Memory B cell (primary cell): ENCODE measurements around the gene S100A1.
A peak's percentile ranks its signal among the peaks of the same experiment; 100 is the strongest.
"Not testable (repeated sequence)": the region's sequence is repeated elsewhere in the genome, so short reads cannot be mapped to it uniquely, and the experiment has no call there.

Experiments
- ATAC-seq: fragments of 150-1000 bp; cut with Tn5 transposase; 2 replicates; pipeline ENCODE4 v1.10.0; 2021; ENCODE audit warnings: low read depth, mild to moderate bottlenecking, moderate library complexity
- DNase-seq, 2 donors: peaks; one replicate each; pipeline ENCODE4 v3.0.0; 2022; ENCODE audit warnings: low spot score in 2 of 2
- H3K27ac Mint-ChIP-seq: one replicate; pipeline ENCODE4 v1.8.0; 2022; ENCODE audit warnings: mild to moderate bottlenecking, moderate library complexity, mixed read lengths
- H3K27me3 Mint-ChIP-seq: one replicate; pipeline ENCODE4 v1.8.0; 2022; ENCODE audit warnings: mixed read lengths
- H3K36me3 Mint-ChIP-seq: one replicate; pipeline ENCODE4 v1.8.0; 2022; ENCODE audit warnings: mild to moderate bottlenecking, mixed read lengths
- H3K4me1 Mint-ChIP-seq: one replicate; pipeline ENCODE4 v1.8.0; 2022; ENCODE audit warnings: mixed read lengths
- H3K4me3 Mint-ChIP-seq: one replicate; pipeline ENCODE4 v1.8.0; 2022; ENCODE audit warnings: mild to moderate bottlenecking, moderate library complexity, mixed read lengths
- H3K9me3 Mint-ChIP-seq: one replicate; pipeline ENCODE4 v1.8.0; 2022; ENCODE audit warnings: mixed read lengths

Gene S100A1

DNA sequence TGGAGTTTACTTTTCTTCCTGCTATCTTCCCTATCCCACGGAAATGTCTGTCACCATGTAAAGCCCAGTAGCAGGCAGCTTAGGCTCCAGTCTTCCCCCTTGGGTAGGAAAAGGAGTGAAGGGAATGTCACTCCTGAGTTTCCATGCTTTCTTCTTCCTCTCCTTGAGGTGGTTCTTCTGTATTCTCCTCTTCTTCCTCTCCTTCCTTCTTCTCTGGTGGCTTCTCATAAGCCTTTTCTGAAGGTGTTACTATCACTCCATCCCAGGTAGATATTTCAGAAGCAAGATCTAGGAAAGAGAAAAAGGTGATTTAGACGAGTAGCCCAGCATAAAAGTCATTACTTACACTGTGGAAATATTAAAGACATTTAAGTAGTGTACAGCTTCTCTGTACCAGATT is 34.0 kb downstream of the S100A1 start:
- DNase-seq = no peak
- Mint-ChIP-seq H3K27ac (no peak overlapping the region), H3K4me1 (peaks cover 2% of the 10 kb centered on the region), H3K9me3 (no peaks in the 10 kb centered on the region), H3K27me3 (no peaks in the 10 kb centered on the region), H3K36me3 (peaks cover 17% of the 10 kb centered on the region), H3K4me3 (no peak overlapping the region)
- no peak for ATAC-seq

DNA sequence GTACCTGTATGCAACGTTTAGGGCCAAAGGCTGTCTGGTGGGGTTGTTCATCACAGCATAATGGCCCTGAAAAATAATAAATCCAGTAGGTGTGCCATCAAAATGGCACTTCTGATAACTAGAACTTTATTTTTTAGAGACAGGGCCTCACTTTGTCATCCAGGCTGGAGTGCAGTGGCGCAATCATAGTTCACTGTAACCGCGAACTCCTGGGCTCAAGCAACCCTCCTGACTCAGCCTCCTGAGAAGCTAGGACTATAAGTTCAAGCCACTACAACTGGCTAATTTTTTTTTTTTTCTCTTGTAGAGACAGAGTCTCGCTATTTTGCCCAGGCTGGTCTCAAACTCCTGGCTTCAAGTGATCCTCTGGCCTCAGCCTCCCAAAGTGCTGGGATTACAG is 35.0 kb downstream of the S100A1 start:
- DNase-seq = no peak
- ATAC-seq = no peak
- H3K27ac Mint-ChIP-seq = no peak overlapping the region
- H3K4me1 Mint-ChIP-seq = peaks cover 4% of the 10 kb centered on the region
- H3K36me3 Mint-ChIP-seq = peaks cover 25% of the 10 kb centered on the region
- no peak overlapping the region for H3K4me3 Mint-ChIP-seq
- no peaks in the 10 kb centered on the region for H3K27me3 Mint-ChIP-seq
- H3K9me3 Mint-ChIP-seq = no peaks in the 10 kb centered on the region

DNA sequence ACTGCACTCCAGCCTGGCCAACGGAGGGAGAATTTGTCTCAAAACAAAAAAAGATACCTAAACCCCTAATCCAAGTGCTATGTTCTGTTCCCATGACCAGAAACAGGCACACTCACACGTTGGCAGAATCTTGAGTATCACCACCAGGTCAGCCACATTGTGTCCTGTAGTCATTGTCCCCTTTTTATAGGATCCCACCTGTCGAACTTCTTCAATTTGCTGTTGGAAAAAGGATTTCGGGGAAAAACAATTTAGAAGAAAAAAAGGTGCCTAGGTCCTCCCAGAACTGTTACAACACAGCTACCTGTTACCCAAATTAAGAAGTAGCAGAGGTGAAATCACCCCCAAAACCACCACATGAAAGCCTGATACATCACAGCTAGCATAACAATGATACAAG is 39.2 kb downstream of the S100A1 start:
- Mint-ChIP-seq H3K9me3 (no peaks in the 10 kb centered on the region), H3K27me3 (no peaks in the 10 kb centered on the region), H3K27ac (no peak overlapping the region), H3K4me1 (peaks cover 15% of the 10 kb centered on the region), H3K4me3 (no peak overlapping the region), H3K36me3 (peaks cover 28% of the 10 kb centered on the region)
- DNase-seq (no peak), ATAC-seq (no peak)

DNA sequence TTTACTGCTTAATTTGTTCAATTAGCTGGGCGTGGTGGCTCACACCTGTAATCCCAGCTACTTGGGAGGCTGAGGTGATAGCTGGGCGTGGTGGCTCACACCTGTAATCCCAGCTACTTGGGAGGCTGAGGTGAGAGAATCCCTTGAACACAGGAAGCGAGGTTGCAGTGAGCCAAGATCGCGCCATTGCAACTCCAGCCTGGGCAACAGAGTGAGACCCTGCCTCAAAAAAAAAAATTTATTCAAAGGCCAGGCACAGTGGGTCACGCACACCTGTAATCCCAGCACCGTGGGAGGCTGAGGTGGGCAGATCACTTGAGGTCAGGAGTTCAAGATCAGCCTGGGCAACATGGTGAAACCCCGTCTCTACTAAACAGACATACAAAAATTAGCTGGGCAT is 40.4 kb downstream of the S100A1 start:
- H3K9me3 Mint-ChIP-seq, H3K27ac Mint-ChIP-seq, ATAC-seq, DNase-seq, H3K4me3 Mint-ChIP-seq, H3K27me3 Mint-ChIP-seq: not testable (repeated sequence)
- Mint-ChIP-seq H3K4me1 (peaks cover 15% of the 10 kb centered on the region), H3K36me3 (peaks cover 28% of the 10 kb centered on the region)

DNA sequence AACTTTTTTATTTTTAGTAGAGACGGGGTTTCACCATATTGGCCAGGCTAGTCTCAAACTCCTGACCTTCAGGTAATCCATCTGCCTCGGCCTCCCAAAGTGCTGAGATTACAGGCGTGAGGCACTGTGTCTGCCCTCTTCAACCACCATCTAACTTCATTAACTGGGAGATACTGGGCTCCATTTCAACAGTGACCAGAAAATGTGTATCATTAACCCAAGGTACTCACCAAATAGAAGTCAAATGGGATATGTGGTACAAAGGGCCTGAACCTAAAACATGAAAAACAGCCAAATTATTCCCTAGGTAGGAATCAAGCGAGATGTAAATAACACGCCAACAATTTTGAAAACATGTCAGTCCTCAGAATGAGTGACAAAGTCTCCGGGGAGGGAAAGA is 41.4 kb downstream of the S100A1 start:
- Mint-ChIP-seq H3K4me1 (peaks cover 15% of the 10 kb centered on the region), H3K4me3 (no peak overlapping the region), H3K36me3 (peaks cover 22% of the 10 kb centered on the region), H3K27ac (no peak overlapping the region), H3K9me3 (no peaks in the 10 kb centered on the region), H3K27me3 (no peaks in the 10 kb centered on the region)
- no peak for ATAC-seq
- no peak for DNase-seq

DNA sequence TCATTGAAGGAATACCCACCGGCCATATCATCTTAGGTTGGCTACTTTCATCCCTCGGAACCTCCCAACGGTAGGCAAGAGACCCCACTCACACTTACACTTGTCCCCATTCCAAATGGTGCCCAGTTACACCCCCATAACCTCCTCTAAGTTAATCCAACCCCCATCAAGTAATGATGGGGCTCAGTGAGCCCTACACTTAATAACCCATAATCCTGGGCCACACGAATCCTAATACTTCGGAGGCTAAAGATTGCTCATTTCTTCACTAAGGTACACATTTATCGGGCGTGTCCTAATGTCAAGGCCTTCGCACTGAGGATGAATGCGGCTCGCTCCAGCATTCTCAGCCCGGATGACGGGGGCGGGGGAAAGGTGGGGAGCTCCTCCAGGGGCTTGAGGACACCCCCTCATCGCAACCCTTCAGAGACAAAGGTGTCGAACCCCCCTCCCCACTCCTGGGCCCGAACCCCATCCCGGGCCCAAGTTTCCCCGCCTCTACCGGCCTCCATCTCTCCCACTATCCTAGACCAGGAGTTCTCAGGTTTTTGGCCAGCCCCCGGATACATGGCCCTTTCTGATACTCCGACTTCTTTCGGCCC is 42.1 kb downstream of the S100A1 start:
- Mint-ChIP-seq H3K4me1 (peaks cover 15% of the 10 kb centered on the region), H3K9me3 (no peaks in the 10 kb centered on the region), H3K4me3 (no peak overlapping the region), H3K27ac (no peak overlapping the region), H3K27me3 (no peaks in the 10 kb centered on the region), H3K36me3 (peaks cover 15% of the 10 kb centered on the region)
- DNase-seq = no peak
- ATAC-seq = peak; percentile 0

DNA sequence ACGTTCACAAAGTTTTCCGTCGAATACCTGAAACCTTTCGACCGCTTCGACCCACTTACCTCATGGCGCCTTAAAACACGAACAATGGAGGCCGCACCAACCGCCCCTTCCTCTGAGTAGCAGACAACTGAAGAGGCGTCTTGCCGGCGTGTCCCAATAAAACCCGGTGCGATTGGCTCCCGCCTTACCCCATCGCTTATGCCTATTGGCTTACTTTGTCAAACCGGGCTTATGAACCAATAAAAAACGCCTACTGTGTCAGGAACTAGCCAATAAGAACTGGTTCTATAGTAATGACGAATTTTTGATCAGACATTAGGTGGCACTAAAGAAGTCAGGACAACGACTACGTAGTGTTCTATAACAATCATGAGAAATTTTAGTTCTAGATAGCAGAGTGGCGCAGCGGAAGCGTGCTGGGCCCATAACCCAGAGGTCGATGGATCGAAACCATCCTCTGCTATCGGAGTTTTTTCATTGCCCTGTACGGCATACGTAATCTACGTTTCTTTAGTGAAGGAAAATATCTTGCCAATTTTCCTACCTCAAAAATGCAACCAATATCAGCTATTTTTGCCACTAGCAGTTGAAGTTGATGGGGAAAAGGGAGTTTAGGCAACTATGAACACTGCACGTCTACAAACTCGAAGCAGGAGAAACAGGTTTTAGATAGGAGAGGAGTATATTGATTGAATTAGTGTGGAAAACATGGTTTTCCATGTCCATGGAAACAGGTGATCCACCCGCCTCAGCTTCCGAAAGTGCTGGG is 42.8 kb downstream of the S100A1 start, which contains the start of gene ILF2:
ILF2 (minus strand) TSS at position 135 of the 769 bp plus-strand sequence; CDS start at position 64, 71 bp downstream.
- Mint-ChIP-seq H3K4me1 (peaks cover 15% of the 10 kb centered on the region), H3K9me3 (no peaks in the 10 kb centered on the region), H3K36me3 (peaks cover 13% of the 10 kb centered on the region), H3K4me3 (no peak within 1 kb of the TSS), H3K27me3 (no peaks in the 10 kb centered on the region), H3K27ac (no peak within 1 kb of the TSS)
- DNase-seq (peak; percentile 91 to 98), ATAC-seq (peak; percentile 88)

DNA sequence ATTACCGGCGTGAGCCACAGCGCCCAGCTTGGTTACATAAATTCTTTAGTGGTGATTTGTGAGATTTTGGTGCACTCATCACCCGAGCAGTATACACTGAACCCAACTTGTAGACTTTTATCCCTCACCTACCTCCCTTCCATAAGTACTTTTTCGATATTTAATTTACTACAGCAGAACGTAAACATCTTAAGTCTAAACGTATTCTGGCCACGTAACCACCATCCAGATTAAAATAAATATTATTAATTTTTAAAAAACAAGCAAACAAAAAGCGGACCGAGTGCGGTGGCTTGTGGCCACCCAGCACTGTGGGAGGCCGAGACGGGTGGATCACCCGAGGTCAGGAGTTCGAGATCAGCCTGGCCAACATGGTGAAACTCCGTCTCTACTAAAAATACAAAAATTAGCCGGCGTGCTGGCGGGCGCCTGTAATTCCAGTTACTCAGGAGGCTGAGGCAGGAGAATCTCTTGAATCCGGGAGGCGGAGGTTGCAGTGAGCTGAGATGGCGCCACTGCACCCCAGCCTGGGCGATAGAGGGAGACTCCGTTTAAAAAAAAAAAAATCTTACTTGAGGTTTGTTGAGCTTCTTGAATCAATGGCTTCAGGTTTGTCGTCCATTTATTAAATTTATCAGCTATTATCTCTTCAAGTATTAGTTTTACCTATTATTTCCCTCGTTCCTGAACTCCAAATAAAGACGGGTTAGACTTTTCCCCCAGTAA is 43.6 kb downstream of the S100A1 start:
- not testable (repeated sequence) for H3K9me3 Mint-ChIP-seq, H3K27ac Mint-ChIP-seq, H3K27me3 Mint-ChIP-seq, H3K4me3 Mint-ChIP-seq
- peak; percentile 32 to 56 for DNase-seq
- peak; percentile 25 for ATAC-seq
- H3K4me1 Mint-ChIP-seq = peaks cover 15% of the 10 kb centered on the region
- peaks cover 13% of the 10 kb centered on the region for H3K36me3 Mint-ChIP-seq

DNA sequence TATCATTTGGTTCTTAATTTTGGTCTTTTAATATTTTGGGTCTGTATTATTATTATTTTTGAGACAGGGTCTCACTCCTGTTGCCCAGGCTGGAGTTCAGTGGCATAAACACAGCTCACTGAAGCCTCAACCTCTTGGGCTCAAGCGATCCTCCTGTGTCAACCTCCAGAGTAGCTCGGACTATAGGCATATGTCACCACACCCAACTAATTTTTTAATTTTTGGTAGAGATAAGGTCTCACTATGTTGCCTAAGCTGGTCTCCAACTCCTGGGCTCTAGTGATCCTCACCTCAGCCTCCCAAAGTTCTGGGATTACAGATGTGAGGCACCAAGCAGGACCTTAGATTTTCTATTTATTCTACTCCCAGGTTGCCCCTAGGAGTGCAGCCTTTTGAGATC is 45.3 kb downstream of the S100A1 start:
- H3K36me3 Mint-ChIP-seq = peaks cover 2% of the 10 kb centered on the region
- ATAC-seq (no peak), DNase-seq (no peak)
- peaks cover 23% of the 10 kb centered on the region for H3K4me1 Mint-ChIP-seq
- peak overlapping the region; percentile 56 for H3K4me3 Mint-ChIP-seq
- H3K27ac Mint-ChIP-seq = peak overlapping the region; percentile 87
- H3K9me3 Mint-ChIP-seq = no peaks in the 10 kb centered on the region
- H3K27me3 Mint-ChIP-seq = peaks cover 14% of the 10 kb centered on the region

DNA sequence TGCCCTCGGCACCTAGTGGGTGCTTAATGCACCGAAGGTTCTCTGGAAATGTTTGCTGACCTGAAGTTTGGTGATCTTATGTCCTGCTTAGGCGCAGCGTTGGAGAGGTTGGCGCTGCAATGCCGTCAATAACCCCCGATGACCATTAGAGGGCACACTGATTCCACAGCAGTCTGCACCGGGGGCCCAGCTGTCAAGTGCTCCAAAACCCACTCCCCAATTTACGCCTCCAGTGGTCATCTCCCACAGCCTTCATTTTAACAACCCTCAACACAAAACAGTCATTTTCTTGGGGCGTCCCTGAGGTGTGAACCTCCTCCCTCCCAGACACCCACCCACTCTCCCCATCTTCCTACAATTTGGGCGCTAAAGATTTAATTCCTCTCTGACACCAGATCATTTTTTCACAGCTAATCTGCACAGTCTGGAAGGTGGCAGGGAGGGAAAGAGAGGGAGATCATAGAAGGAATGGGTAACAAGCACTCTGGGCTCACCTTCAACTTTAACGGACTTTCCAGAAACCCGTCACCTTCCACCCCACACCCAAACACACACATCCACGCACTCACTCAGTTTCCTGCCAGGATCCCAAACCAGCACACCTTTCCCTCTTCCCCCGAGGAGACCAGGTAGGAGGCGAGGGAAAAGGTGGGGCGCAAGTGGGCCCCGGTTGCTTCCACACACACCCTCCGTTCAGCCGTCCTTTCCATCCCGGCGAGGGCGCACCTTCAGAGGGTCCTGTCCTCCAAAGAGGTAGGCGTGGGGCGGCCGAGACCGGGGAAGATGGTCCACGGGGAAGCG is 49.7 kb downstream of the S100A1 start:
- peak overlapping the region; percentile 87 for H3K4me3 Mint-ChIP-seq
- peak; percentile 51 for ATAC-seq
- peaks cover 22% of the 10 kb centered on the region for H3K4me1 Mint-ChIP-seq
- H3K36me3 Mint-ChIP-seq = no peaks in the 10 kb centered on the region
- peak; percentile 48 to 58 for DNase-seq
- H3K27ac Mint-ChIP-seq = no peak overlapping the region
- no peaks in the 10 kb centered on the region for H3K9me3 Mint-ChIP-seq
- peaks cover 30% of the 10 kb centered on the region for H3K27me3 Mint-ChIP-seq

DNA sequence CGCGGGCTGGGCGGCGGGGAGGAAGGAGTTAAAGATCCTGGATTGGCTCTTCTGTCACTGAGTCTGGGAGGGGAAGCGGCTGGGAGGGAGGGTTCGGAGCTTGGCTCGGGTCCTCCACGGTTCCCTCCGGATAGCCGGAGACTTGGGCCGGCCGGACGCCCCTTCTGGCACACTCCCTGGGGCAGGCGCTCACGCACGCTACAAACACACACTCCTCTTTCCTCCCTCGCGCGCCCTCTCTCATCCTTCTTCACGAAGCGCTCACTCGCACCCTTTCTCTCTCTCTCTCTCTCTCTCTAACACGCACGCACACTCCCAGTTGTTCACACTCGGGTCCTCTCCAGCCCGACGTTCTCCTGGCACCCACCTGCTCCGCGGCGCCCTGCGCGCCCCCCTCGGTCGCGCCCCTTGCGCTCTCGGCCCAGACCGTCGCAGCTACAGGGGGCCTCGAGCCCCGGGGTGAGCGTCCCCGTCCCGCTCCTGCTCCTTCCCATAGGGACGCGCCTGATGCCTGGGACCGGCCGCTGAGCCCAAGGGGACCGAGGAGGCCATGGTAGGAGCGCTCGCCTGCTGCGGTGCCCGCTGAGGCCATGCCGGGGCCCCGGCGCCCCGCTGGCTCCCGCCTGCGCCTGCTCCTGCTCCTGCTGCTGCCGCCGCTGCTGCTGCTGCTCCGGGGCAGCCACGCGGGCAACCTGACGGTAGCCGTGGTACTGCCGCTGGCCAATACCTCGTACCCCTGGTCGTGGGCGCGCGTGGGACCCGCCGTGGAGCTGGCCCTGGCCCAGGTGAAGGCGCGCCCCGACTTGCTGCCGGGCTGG is 50.5 kb downstream of the S100A1 start, which contains the start of gene NPR1:
NPR1 (plus strand) TSS at position 170 of the 818 bp plus-strand sequence; CDS start at position 591, 421 bp downstream.
- no peaks in the 10 kb centered on the region for H3K9me3 Mint-ChIP-seq
- peaks cover 22% of the 10 kb centered on the region for H3K4me1 Mint-ChIP-seq
- no peak within 1 kb of the TSS for H3K27ac Mint-ChIP-seq
- H3K27me3 Mint-ChIP-seq = peaks cover 33% of the 10 kb centered on the region
- peak; percentile 50 for ATAC-seq
- H3K4me3 Mint-ChIP-seq = peak within 1 kb of the TSS; percentile 87
- DNase-seq = peak; percentile 15 to 36
- no peaks in the 10 kb centered on the region for H3K36me3 Mint-ChIP-seq

DNA sequence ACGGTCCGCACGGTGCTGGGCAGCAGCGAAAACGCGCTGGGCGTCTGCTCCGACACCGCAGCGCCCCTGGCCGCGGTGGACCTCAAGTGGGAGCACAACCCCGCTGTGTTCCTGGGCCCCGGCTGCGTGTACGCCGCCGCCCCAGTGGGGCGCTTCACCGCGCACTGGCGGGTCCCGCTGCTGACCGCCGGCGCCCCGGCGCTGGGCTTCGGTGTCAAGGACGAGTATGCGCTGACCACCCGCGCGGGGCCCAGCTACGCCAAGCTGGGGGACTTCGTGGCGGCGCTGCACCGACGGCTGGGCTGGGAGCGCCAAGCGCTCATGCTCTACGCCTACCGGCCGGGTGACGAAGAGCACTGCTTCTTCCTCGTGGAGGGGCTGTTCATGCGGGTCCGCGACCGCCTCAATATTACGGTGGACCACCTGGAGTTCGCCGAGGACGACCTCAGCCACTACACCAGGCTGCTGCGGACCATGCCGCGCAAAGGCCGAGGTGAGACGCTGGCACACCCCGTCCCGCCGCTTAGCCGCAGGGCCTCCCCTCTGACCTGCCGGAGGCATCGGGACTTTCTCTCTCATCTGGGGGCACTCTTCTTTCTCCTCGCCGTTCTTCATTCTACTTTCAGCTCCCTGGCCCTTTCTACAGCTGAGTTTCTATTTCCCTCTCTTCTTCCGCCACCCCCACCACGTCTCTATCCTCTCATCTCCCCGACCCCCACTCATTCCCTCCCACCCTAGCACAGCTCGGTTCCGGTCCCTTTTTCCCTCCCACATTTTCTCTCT is 51.3 kb downstream of the S100A1 start:
- peaks cover 22% of the 10 kb centered on the region for H3K4me1 Mint-ChIP-seq
- H3K9me3 Mint-ChIP-seq = no peaks in the 10 kb centered on the region
- peak overlapping the region; percentile 2 for H3K27ac Mint-ChIP-seq
- ATAC-seq = peak; percentile 69
- H3K27me3 Mint-ChIP-seq = peaks cover 37% of the 10 kb centered on the region
- peak overlapping the region; percentile 87 for H3K4me3 Mint-ChIP-seq
- DNase-seq = peak; percentile 26 to 55
- no peaks in the 10 kb centered on the region for H3K36me3 Mint-ChIP-seq
